GM23338 (cell line): ENCODE data around the gene ABI1. TPM values are rescaled to one million over a fixed set of nuclear protein-coding genes. Genes with fewer than 3 reads are reported as not detected.

ENCODE experiments used
- ATAC-seq: fragments of 200-7000 bp; cut with Tn5 transposase; 3 replicates; pipeline ENCODE4 v1.9.1; 2020
- DNase-seq: peaks from one replicate; pipeline ENCODE4 v3.0.0-alpha.2; 2015; ENCODE audit warnings: low spot score
- H2AFZ ChIP-seq: fragments of 200-600 bp; sonication (generic); 2 replicates; pipeline ENCODE4 v1.8.0; 2016; ENCODE audit warnings: antibody characterized with exemption, mild to moderate bottlenecking, moderate library complexity
- H3F3A ChIP-seq: fragments of 200-600 bp; sonication (generic); replicated peaks from 2 replicates; pipeline ENCODE4 v1.8.0; 2017; ENCODE audit warnings: antibody characterized with exemption, mixed run types, low read depth
- H3K27ac ChIP-seq: fragments of 200-600 bp; sonication (generic); 2 replicates; pipeline ENCODE4 v1.6.1; 2016; ENCODE audit warnings: low read depth
- H3K27me3 ChIP-seq: fragments of 200-600 bp; sonication (generic); 2 replicates; pipeline ENCODE4 v1.8.0; 2016; ENCODE audit warnings: mild to moderate bottlenecking, mixed run types, moderate library complexity; ENCODE audit not compliant: insufficient read depth
- H3K36me3 ChIP-seq: fragments of 200-600 bp; sonication (generic); 2 replicates; pipeline ENCODE4 v1.8.0; 2016; ENCODE audit warnings: mild to moderate bottlenecking; ENCODE audit not compliant: insufficient read depth
- H3K4me1 ChIP-seq: fragments of 200-600 bp; sonication (generic); 2 replicates; pipeline ENCODE4 v1.8.0; 2016; ENCODE audit warnings: mild to moderate bottlenecking, moderate library complexity; ENCODE audit not compliant: insufficient read depth
- H3K4me2 ChIP-seq: fragments of 200-600 bp; sonication (generic); 2 replicates; pipeline ENCODE4 v1.7.1; 2017; ENCODE audit warnings: mixed run types
- H3K4me3 ChIP-seq: fragments of 200-600 bp; sonication (generic); 2 replicates; pipeline ENCODE4 v1.6.1; 2016; ENCODE audit warnings: mixed run types
- H3K79me2 ChIP-seq: fragments of 200-600 bp; sonication (generic); replicated peaks from 2 replicates; pipeline ENCODE4 v1.8.0; 2017; ENCODE audit warnings: mild to moderate bottlenecking; ENCODE audit not compliant: insufficient read depth
- H3K9me2 ChIP-seq: fragments of 200-600 bp; sonication (generic); 2 replicates; pipeline ENCODE4 v1.8.0; 2017; ENCODE audit not compliant: insufficient read depth
- H4K20me1 ChIP-seq: fragments of 200-600 bp; sonication (generic); replicated peaks from 2 replicates; pipeline ENCODE4 v1.8.0; 2017; ENCODE audit warnings: mild to moderate bottlenecking; ENCODE audit not compliant: insufficient read depth
- H3K27ac Mint-ChIP-seq: 2 replicates; pipeline ENCODE4 v1.8.0; 2020; ENCODE audit warnings: inconsistent platforms, mild to moderate bottlenecking, moderate library complexity, mixed read lengths
- H3K27me3 Mint-ChIP-seq: 3 replicates; pipeline ENCODE4 v1.8.0; 2022; ENCODE audit warnings: low read depth, mild to moderate bottlenecking, moderate library complexity, mixed read lengths, inconsistent platforms; ENCODE audit not compliant: insufficient read depth, poor library complexity
- H3K36me3 Mint-ChIP-seq: 3 replicates; pipeline ENCODE4 v1.8.0; 2021; ENCODE audit warnings: low read depth, mild to moderate bottlenecking, inconsistent platforms, moderate library complexity, mixed read lengths
- H3K4me1 Mint-ChIP-seq: 3 replicates; pipeline ENCODE4 v1.8.0; 2020; ENCODE audit warnings: mild to moderate bottlenecking, inconsistent platforms, mixed read lengths
- H3K4me3 Mint-ChIP-seq: 3 replicates; pipeline ENCODE4 v1.8.0; 2021; ENCODE audit warnings: moderate library complexity, mild to moderate bottlenecking, inconsistent platforms, mixed read lengths
- H3K9me3 Mint-ChIP-seq: 3 replicates; pipeline ENCODE4 v1.8.0; 2020; ENCODE audit warnings: moderate library complexity, mild to moderate bottlenecking, inconsistent platforms, mixed read lengths
- CREB1 ChIP-seq: fragments of 250-450 bp; sonication (Bioruptor Pico); IDR thresholded peaks from 2 replicates; pipeline ENCODE4 v1.5.0; 2020; ENCODE audit warnings: low read depth, mild to moderate bottlenecking, moderate library complexity
- EZH2phosphoT487 ChIP-seq: fragments of 200-600 bp; sonication (generic); IDR thresholded peaks from one replicate; pipeline ENCODE4 v1.8.1; 2018; ENCODE audit warnings: antibody characterized with exemption; ENCODE audit not compliant: unreplicated experiment
- JUNB ChIP-seq: IDR thresholded peaks from one replicate; pipeline ENCODE4 v1.6.1; 2016; ENCODE audit warnings: antibody characterized with exemption; ENCODE audit not compliant: unreplicated experiment
- NANOG ChIP-seq: IDR thresholded peaks from 2 replicates; pipeline ENCODE4 v1.6.1; 2016; ENCODE audit warnings: antibody characterized with exemption, borderline replicate concordance
- POLR2AphosphoS5 ChIP-seq: IDR thresholded peaks from 2 replicates; pipeline ENCODE4 v1.6.1; 2016; ENCODE audit warnings: antibody characterized with exemption, low read depth
- polyA plus RNA-seq: library from polyadenylated mRNA; unstranded; fragments of >200 nt; fragmentation: Nextera tagmentation; extraction: Ambion mirVana; gene quantifications from 2 replicates; pipeline ENCODE4 v1.2.1, GENCODE V29; 2016
- total RNA-seq: library from RNA; depleted of rRNA; stranded (reverse); fragments of >200 nt; shearing (Covaris generic); gene quantifications from 2 replicates; pipeline ENCODE4 v1.2.3, GENCODE V29; 2014
- TF ChIP-seq, protein P1 (sequence below): IDR thresholded peaks from one replicate; pipeline ENCODE4 v1.6.1; 2018; ENCODE audit warnings: antibody characterized with exemption; ENCODE audit not compliant: unreplicated experiment
- TF ChIP-seq, protein P2 (sequence below): IDR thresholded peaks from 2 replicates; pipeline ENCODE4 v1.6.1; 2016; ENCODE audit warnings: antibody characterized with exemption

The ABI1 gene
- total and polyA plus RNA-seq, 2 experiments from 2014 or later = 22.3 to 30.7 TPM

DNA sequence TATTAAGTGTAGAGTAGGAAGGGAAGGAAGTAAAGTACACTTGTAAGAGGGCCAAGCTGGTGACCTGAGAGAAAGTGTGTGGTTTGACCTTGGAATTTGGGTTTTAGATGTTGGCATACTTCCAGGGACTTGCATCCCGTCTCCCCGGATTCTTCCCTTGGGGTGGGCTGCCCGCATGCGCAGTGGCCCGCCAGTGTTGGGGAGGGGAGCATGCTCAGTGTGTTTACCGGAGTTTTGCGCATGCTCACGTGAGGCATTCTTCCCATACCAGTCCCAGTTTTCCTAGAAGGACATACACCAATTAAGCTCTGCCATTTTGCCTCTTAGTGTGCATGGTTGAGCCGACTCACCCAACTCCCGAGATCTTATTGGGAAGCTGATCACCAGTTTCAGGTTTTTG, 153.8 kb downstream of the ABI1 start:
- Histone ChIP-seq H3K27ac (no peak overlapping the region), H3K27me3 (no peaks in the 10 kb centered on the region), H3K4me1 (no peaks in the 10 kb centered on the region), H3K4me3 (no peak overlapping the region), H3K4me2 (no peak overlapping the region), H4K20me1 (peaks cover 12% of the 10 kb centered on the region; the same call in 1 of the 2 replicates), H2AFZ (no peak overlapping the region), H3F3A (no peaks in the 10 kb centered on the region), H3K79me2 (peaks cover 17% of the 10 kb centered on the region), H3K36me3 (peaks cover 22% of the 10 kb centered on the region), H3K9me2 (no peaks in the 10 kb centered on the region)
- Mint-ChIP-seq H3K27me3 (no peaks in the 10 kb centered on the region), H3K27ac (peak overlapping the region; percentile 74; the same call in 1 of the 2 replicates), H3K9me3 (no peaks in the 10 kb centered on the region), H3K4me3 (no peak overlapping the region), H3K36me3 (peaks cover 61% of the 10 kb centered on the region), H3K4me1 (no peaks in the 10 kb centered on the region; the same call in 2 of the 3 replicates)
- TF ChIP-seq JUNB = no peak
- no peak for TF ChIP-seq EZH2phosphoT487
- TF ChIP-seq NANOG = no peak
- ATAC-seq = no peak
- no peak for DNase-seq

DNA sequence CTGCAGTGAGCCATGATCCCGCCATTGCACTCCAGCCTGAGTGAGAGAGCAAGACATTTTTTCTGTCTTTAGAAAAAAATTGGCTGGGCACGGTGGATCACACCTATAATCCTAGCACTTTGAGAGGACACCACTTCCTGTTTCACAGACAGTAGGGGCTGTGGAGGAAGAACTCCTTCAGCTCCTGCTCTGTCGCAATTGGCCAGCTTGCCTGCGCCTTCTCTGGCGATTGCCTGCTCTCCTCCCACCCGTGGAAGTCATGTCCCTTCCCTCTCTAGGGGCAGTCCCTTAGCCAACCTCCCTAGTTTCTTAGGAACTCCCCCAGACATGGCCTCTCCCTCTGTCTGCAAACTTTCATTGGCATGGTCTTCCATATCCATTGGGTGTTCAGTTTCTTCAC, 154.6 kb downstream of the ABI1 start:
- Histone ChIP-seq H3K4me3 (no peak overlapping the region), H3K27me3 (no peaks in the 10 kb centered on the region), H3K4me2 (no peak overlapping the region), H2AFZ (no peak overlapping the region), H3K79me2 (peaks cover 25% of the 10 kb centered on the region), H3K9me2 (no peaks in the 10 kb centered on the region), H4K20me1 (peaks cover 12% of the 10 kb centered on the region; the same call in 1 of the 2 replicates), H3K36me3 (peaks cover 22% of the 10 kb centered on the region), H3F3A (no peaks in the 10 kb centered on the region), H3K27ac (no peak overlapping the region), H3K4me1 (no peaks in the 10 kb centered on the region)
- Mint-ChIP-seq H3K4me3 (no peak overlapping the region), H3K27ac (no peak overlapping the region), H3K4me1 (no peaks in the 10 kb centered on the region; the same call in 2 of the 3 replicates), H3K36me3 (peaks cover 68% of the 10 kb centered on the region), H3K9me3 (no peaks in the 10 kb centered on the region; the same call in 2 of the 3 replicates), H3K27me3 (no peaks in the 10 kb centered on the region)
- ATAC-seq (no peak), DNase-seq (no peak)
- TF ChIP-seq NANOG (no peak), CREB1 (CRISPR knock-in tag) (no peak), EZH2phosphoT487 (no peak), JUNB (no peak), POLR2AphosphoS5 (no peak)
- TF ChIP-seq, protein P1, sequence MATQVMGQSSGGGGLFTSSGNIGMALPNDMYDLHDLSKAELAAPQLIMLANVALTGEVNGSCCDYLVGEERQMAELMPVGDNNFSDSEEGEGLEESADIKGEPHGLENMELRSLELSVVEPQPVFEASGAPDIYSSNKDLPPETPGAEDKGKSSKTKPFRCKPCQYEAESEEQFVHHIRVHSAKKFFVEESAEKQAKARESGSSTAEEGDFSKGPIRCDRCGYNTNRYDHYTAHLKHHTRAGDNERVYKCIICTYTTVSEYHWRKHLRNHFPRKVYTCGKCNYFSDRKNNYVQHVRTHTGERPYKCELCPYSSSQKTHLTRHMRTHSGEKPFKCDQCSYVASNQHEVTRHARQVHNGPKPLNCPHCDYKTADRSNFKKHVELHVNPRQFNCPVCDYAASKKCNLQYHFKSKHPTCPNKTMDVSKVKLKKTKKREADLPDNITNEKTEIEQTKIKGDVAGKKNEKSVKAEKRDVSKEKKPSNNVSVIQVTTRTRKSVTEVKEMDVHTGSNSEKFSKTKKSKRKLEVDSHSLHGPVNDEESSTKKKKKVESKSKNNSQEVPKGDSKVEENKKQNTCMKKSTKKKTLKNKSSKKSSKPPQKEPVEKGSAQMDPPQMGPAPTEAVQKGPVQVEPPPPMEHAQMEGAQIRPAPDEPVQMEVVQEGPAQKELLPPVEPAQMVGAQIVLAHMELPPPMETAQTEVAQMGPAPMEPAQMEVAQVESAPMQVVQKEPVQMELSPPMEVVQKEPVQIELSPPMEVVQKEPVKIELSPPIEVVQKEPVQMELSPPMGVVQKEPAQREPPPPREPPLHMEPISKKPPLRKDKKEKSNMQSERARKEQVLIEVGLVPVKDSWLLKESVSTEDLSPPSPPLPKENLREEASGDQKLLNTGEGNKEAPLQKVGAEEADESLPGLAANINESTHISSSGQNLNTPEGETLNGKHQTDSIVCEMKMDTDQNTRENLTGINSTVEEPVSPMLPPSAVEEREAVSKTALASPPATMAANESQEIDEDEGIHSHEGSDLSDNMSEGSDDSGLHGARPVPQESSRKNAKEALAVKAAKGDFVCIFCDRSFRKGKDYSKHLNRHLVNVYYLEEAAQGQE = no peak
- TF ChIP-seq, protein P2, sequence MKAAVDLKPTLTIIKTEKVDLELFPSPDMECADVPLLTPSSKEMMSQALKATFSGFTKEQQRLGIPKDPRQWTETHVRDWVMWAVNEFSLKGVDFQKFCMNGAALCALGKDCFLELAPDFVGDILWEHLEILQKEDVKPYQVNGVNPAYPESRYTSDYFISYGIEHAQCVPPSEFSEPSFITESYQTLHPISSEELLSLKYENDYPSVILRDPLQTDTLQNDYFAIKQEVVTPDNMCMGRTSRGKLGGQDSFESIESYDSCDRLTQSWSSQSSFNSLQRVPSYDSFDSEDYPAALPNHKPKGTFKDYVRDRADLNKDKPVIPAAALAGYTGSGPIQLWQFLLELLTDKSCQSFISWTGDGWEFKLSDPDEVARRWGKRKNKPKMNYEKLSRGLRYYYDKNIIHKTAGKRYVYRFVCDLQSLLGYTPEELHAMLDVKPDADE = no peak
